HEK293 (cell line): ENCODE measurements around the gene MYO1E.
A peak's percentile ranks its signal among the peaks of the same experiment; 100 is the strongest.

Experiments used
- CTCF ChIA-PET: fragments of 350-600 bp; formaldehyde crosslinking; extraction: SDS; loops from one replicate; lab custom pipeline; 2021; ENCODE audit warnings: antibody characterized with exemption; lab: Yijun Ruan, JAX
- POLR2A ChIA-PET: fragments of 300-600 bp; formaldehyde crosslinking; extraction: SDS; loops from one replicate; lab custom pipeline; 2020; ENCODE audit warnings: antibody characterized with exemption, inconsistent platforms; lab: Yijun Ruan, JAX
- H3K27ac ChIP-seq: fragments of 200-500 bp; sonication (Bioruptor generic); 2 replicates; pipeline ENCODE4 v1.5.1; 2014; ENCODE audit warnings: low read depth, low read length, control low read depth, inconsistent platforms; ENCODE audit errors: extremely low read depth
- H3K36me3 ChIP-seq, 2 experiments: fragments of 200-500 bp in 1 of 2; sonication (Bioruptor generic) in 1 of 2; 1 replicate in 1 of 2; 2 replicates in 1 of 2; pipeline ENCODE4 v1.5.1; 2014 to 2017; ENCODE audit warnings: inconsistent platforms in 2 of 2, low read length in 2 of 2; ENCODE audit not compliant: control insufficient read depth in 2 of 2, insufficient read depth in 1 of 2
- H3K4me1 ChIP-seq: fragments of 200-500 bp; sonication (Bioruptor generic); 2 replicates; pipeline ENCODE4 v1.5.1; 2014; ENCODE audit warnings: mild to moderate bottlenecking, low read length, inconsistent platforms; ENCODE audit not compliant: control insufficient read depth, insufficient read depth
- H3K4me3 ChIP-seq: 2 replicates; pipeline ENCODE4 v1.5.1; 2011; ENCODE audit warnings: low read depth, mild to moderate bottlenecking, control low read depth, low read length, moderate library complexity
- H3K9me3 ChIP-seq: fragments of 200-500 bp; sonication (Bioruptor generic); 2 replicates; pipeline ENCODE4 v1.5.1; 2014; ENCODE audit warnings: low read depth, low read length, inconsistent platforms; ENCODE audit not compliant: control insufficient read depth, insufficient read depth
- GLIS2 ChIP-seq: fragments of 450-650 bp; formaldehyde crosslinking; IDR thresholded peaks from 2 replicates; pipeline ENCODE4 v1.5.1; 2016; ENCODE audit warnings: missing biosample characterization, missing genetic modification characterization
- INSM2 ChIP-seq: fragments of 450-650 bp; formaldehyde crosslinking; IDR thresholded peaks from 2 replicates; pipeline ENCODE4 v1.5.1; 2016; ENCODE audit warnings: missing biosample characterization, missing genetic modification characterization
- KLF1 ChIP-seq: fragments of 450-650 bp; formaldehyde crosslinking; IDR thresholded peaks from 2 replicates; pipeline ENCODE4 v1.5.1; 2016; ENCODE audit warnings: missing biosample characterization, missing genetic modification characterization
- MYNN ChIP-seq: fragments of 450-650 bp; formaldehyde crosslinking; IDR thresholded peaks from 2 replicates; pipeline ENCODE4 v1.5.1; 2016; ENCODE audit warnings: missing biosample characterization, missing genetic modification characterization, borderline replicate concordance
- RBAK ChIP-seq: fragments of 450-650 bp; formaldehyde crosslinking; IDR thresholded peaks from 2 replicates; pipeline ENCODE4 v1.5.1; 2016; ENCODE audit warnings: missing biosample characterization, missing genetic modification characterization
- TCF7L2 ChIP-seq: IDR thresholded peaks from 2 replicates; pipeline ENCODE4 v1.6.1; 2011; ENCODE audit warnings: low read depth, mild to moderate bottlenecking, inconsistent platforms, low read length, moderate library complexity, borderline replicate concordance
- TRIM28 ChIP-seq: IDR thresholded peaks from 2 replicates; pipeline ENCODE4 v1.6.1; 2011; ENCODE audit warnings: low read length, control low read depth, borderline replicate concordance
- YY1 ChIP-seq: fragments of 450-650 bp; formaldehyde crosslinking; IDR thresholded peaks from 2 replicates; pipeline ENCODE4 v1.5.1; 2018; ENCODE audit warnings: missing biosample characterization, missing genetic modification characterization
- ZBTB44 ChIP-seq: fragments of 450-650 bp; IDR thresholded peaks from 2 replicates; pipeline ENCODE4 v1.5.1; 2018; ENCODE audit warnings: missing biosample characterization, mild to moderate bottlenecking, missing genetic modification characterization
- ZBTB49 ChIP-seq: fragments of 450-650 bp; formaldehyde crosslinking; IDR thresholded peaks from 2 replicates; pipeline ENCODE4 v1.5.1; 2016; ENCODE audit warnings: missing biosample characterization, missing genetic modification characterization, low read depth
- ZNF146 ChIP-seq: fragments of 450-650 bp; formaldehyde crosslinking; IDR thresholded peaks from 2 replicates; pipeline ENCODE4 v1.5.1; 2016; ENCODE audit warnings: missing biosample characterization, missing genetic modification characterization
- ZNF174 ChIP-seq: fragments of 450-650 bp; formaldehyde crosslinking; IDR thresholded peaks from 2 replicates; pipeline ENCODE4 v1.5.0; 2017; ENCODE audit warnings: missing biosample characterization, mild to moderate bottlenecking, missing genetic modification characterization
- ZNF404 ChIP-seq: fragments of 450-650 bp; formaldehyde crosslinking; IDR thresholded peaks from 2 replicates; pipeline ENCODE4 v1.5.1; 2017; ENCODE audit warnings: missing biosample characterization, missing genetic modification characterization
- ZNF426 ChIP-seq: fragments of 450-650 bp; formaldehyde crosslinking; IDR thresholded peaks from 2 replicates; pipeline ENCODE4 v1.5.1; 2017; ENCODE audit warnings: missing biosample characterization, missing genetic modification characterization, mild to moderate bottlenecking, inconsistent platforms, moderate library complexity
- ZNF544 ChIP-seq: fragments of 450-650 bp; formaldehyde crosslinking; IDR thresholded peaks from 2 replicates; pipeline ENCODE4 v1.5.0; 2017; ENCODE audit warnings: missing biosample characterization, missing genetic modification characterization
- ZNF561 ChIP-seq: fragments of 450-650 bp; IDR thresholded peaks from 2 replicates; pipeline ENCODE4 v1.5.1; 2018; ENCODE audit warnings: missing biosample characterization, missing genetic modification characterization, borderline replicate concordance
- ZNF600 ChIP-seq: fragments of 450-650 bp; formaldehyde crosslinking; IDR thresholded peaks from 2 replicates; pipeline ENCODE4 v1.5.1; 2016; ENCODE audit warnings: missing biosample characterization, missing genetic modification characterization
- ZNF621 ChIP-seq: fragments of 450-650 bp; formaldehyde crosslinking; IDR thresholded peaks from 2 replicates; pipeline ENCODE4 v1.5.1; 2017; ENCODE audit warnings: missing biosample characterization, missing genetic modification characterization
- ZNF654 ChIP-seq: fragments of 450-650 bp; formaldehyde crosslinking; IDR thresholded peaks from 2 replicates; pipeline ENCODE4 v1.5.1; 2016; ENCODE audit warnings: low read depth, missing biosample characterization, missing genetic modification characterization
- ZNF692 ChIP-seq: fragments of 450-650 bp; formaldehyde crosslinking; IDR thresholded peaks from 2 replicates; pipeline ENCODE4 v1.5.1; 2016; ENCODE audit warnings: missing biosample characterization, missing genetic modification characterization
- ZNF791 ChIP-seq: fragments of 450-650 bp; formaldehyde crosslinking; IDR thresholded peaks from 2 replicates; pipeline ENCODE4 v1.5.1; 2016; ENCODE audit warnings: missing biosample characterization, missing genetic modification characterization
- ZNF837 ChIP-seq: fragments of 450-650 bp; formaldehyde crosslinking; IDR thresholded peaks from 2 replicates; pipeline ENCODE4 v1.5.1; 2016; ENCODE audit warnings: missing biosample characterization, missing genetic modification characterization
- ZNF843 ChIP-seq: fragments of 450-650 bp; formaldehyde crosslinking; IDR thresholded peaks from 2 replicates; pipeline ENCODE4 v1.5.1; 2016; ENCODE audit warnings: missing biosample characterization, missing genetic modification characterization
- ZSCAN23 ChIP-seq: fragments of 450-650 bp; formaldehyde crosslinking; IDR thresholded peaks from 2 replicates; pipeline ENCODE4 v1.5.1; 2016; ENCODE audit warnings: missing biosample characterization, missing genetic modification characterization
- ZSCAN4 ChIP-seq: fragments of 450-650 bp; formaldehyde crosslinking; IDR thresholded peaks from 2 replicates; pipeline ENCODE4 v1.5.1; 2017; ENCODE audit warnings: missing biosample characterization, missing genetic modification characterization

The MYO1E gene

GRCh38 chr15:59327942-59328341, 44.7 kb downstream of the MYO1E start:
- ChIA-PET POLR2A (no interaction called here), CTCF (no interaction called here)
- Histone ChIP-seq H3K4me1 (peaks cover 4% of the 10 kb centered on the region), H3K27ac (no peak overlapping the region), H3K9me3 (no peaks in the 10 kb centered on the region), H3K4me3 (no peak overlapping the region), H3K36me3 (no peaks in the 10 kb centered on the region)
- TF ChIP-seq ZBTB49 (tag by site-specific recombination) (no peak), ZNF404 (tag by site-specific recombination) (no peak), ZNF692 (no peak), MYNN (tag by site-specific recombination) (no peak), ZNF791 (tag by site-specific recombination) (no peak), TRIM28 (no peak), TCF7L2 (no peak), ZNF174 (no peak), ZNF843 (tag by site-specific recombination) (no peak), INSM2 (tag by site-specific recombination) (no peak), ZNF544 (tag by site-specific recombination) (no peak)

- CTCF ChIA-PET = no interaction called here
- Histone ChIP-seq H3K4me1 (peaks cover 4% of the 10 kb centered on the region), H3K9me3 (no peaks in the 10 kb centered on the region), H3K27ac (no peak overlapping the region), H3K4me3 (no peak overlapping the region), H3K36me3 (no peaks in the 10 kb centered on the region)
- TF ChIP-seq KLF1 = 0 out of 2 replicates have a peak, but pooled peaks have one; percentile 15
- no peak for TF ChIP-seq ZSCAN4 (tag by site-specific recombination)
- POLR2A ChIA-PET = no interaction called here
These were observed 45.8 kb downstream of the MYO1E start for GRCh38 chr15:59326856-59327255.

GRCh38 chr15:59322056-59322759, 50.5 kb downstream of the MYO1E start:
- H3K9me3 ChIP-seq = no peaks in the 10 kb centered on the region
- H3K36me3 ChIP-seq = no peaks in the 10 kb centered on the region
- H3K27ac ChIP-seq = no peak overlapping the region
- no peak overlapping the region for H3K4me3 ChIP-seq
- ChIA-PET POLR2A (no interaction called here), CTCF (interaction anchor here (0.7 kb wide), 1 partner anchor 184 kb away, joined by 3 read pairs; no protein-coding TSS in a partner anchor)
- no peaks in the 10 kb centered on the region for H3K4me1 ChIP-seq
- TF ChIP-seq ZNF426 (tag by site-specific recombination) (no peak), ZNF654 (tag by site-specific recombination) (no peak), YY1 (no peak), ZNF561 (tag by site-specific recombination) (no peak), ZNF146 (no peak), ZBTB44 (tag by site-specific recombination) (no peak), ZNF600 (tag by site-specific recombination) (no peak), ZNF621 (tag by site-specific recombination) (no peak), RBAK (no peak), GLIS2 (no peak), ZNF837 (no peak), ZSCAN23 (tag by site-specific recombination) (no peak)
